OCI-LY3 (cell line): ENCODE data around the gene ATG16L2.

Experiments
- CTCF ChIP-seq: fragments of 200-600, 300-600 bp; sonication (generic); IDR thresholded peaks from 2 replicates; pipeline ENCODE4 v1.5.1; 2014; ENCODE audit warnings: antibody characterized with exemption, low read length, low read depth
- EZH2phosphoT487 ChIP-seq: fragments of 200-600 bp; shearing (Covaris generic); IDR thresholded peaks from 2 replicates; pipeline ENCODE4 v1.6.1; 2018; ENCODE audit warnings: antibody characterized with exemption, mixed run types, low read depth

GRCh38 chr11:72824020-72824419 lies 9.8 kb downstream of the ATG16L2 start:
- TF ChIP-seq CTCF: no peak
- TF ChIP-seq EZH2phosphoT487: no peak
